Peyer's patch (tissue), 4 donors: ENCODE measurements around the gene MAGI2. TPM values are rescaled to one million over a fixed set of nuclear protein-coding genes. Genes with fewer than 3 reads are reported as not detected.

Experiments
- DNase-seq, 3 donors: peaks; one replicate each; pipeline ENCODE4 v3.0.0-alpha.2; 2017 to 2019
- H3K27ac ChIP-seq, 4 donors: fragments of 200-600 bp; sonication (generic); one replicate each; pipeline ENCODE4 v1.5.1; 2016 to 2019
- H3K27me3 ChIP-seq, 2 donors: fragments of 200-600 bp; sonication (generic); one replicate each; pipeline ENCODE4 v1.5.1; 2019
- H3K36me3 ChIP-seq, 3 donors: fragments of 200-600 bp; sonication (generic); one replicate each; pipeline ENCODE4 v1.5.1; 2016 to 2019
- H3K4me1 ChIP-seq, 4 donors: fragments of 200-600 bp; sonication (generic); one replicate each; pipeline ENCODE4 v1.5.1; 2016 to 2019
- H3K4me3 ChIP-seq, 4 donors: fragments of 200-600 bp; sonication (generic); 1 replicate in 3 of 4; 2 replicates in 1 of 4; pipeline ENCODE4 v1.5.1; 2016 to 2019; ENCODE audit warnings: mild to moderate bottlenecking in 1 of 4
- H3K9me3 ChIP-seq, 4 donors: fragments of 200-600 bp; sonication (generic); one replicate each; pipeline ENCODE4 v1.5.1; 2016 to 2019; ENCODE audit warnings: mild to moderate bottlenecking in 1 of 4
- CTCF ChIP-seq, 6 experiments: fragments of 450-650 bp in 4 of 6; fragments of 200-600 bp in 2 of 6; sonication (generic) in 1 of 6; IDR thresholded peaks; one replicate each; pipeline ENCODE4 v1.5.1; 2017 to 2019; ENCODE audit warnings: antibody characterized with exemption in 6 of 6, mild to moderate bottlenecking in 3 of 6, moderate library complexity in 1 of 6
- POLR2A ChIP-seq, 2 donors: fragments of 450-650 bp; IDR thresholded peaks; one replicate each; pipeline ENCODE4 v1.5.1; 2017; ENCODE audit warnings: antibody characterized with exemption in 2 of 2, mild to moderate bottlenecking in 2 of 2, moderate library complexity in 2 of 2
- total RNA-seq, 4 donors: library from RNA; depleted of rRNA; stranded (reverse); fragments of >200 nt; gene quantifications; one replicate each; pipeline ENCODE4 v1.1.0, GENCODE V29; 2016

MAGI2 gene
- total RNA-seq, 4 donors from 2014 or later = 1.6 to 12.4 (median 2.8) TPM

- TF ChIP-seq CTCF (IDR thresholded peaks at IDR 0.05) (no peak), POLR2A (IDR thresholded peaks at IDR 0.05) (no peak)
- no peaks in the 10 kb centered on the region for H3K27me3 ChIP-seq
Measured at GRCh38 chr7:79455173-79455790, 1.8 kb upstream of the MAGI2 start.

GRCh38 chr7:79454361-79454960, 994 bp upstream of the MAGI2 start:
- Histone ChIP-seq H3K27ac (peak overlapping the region; percentile 66 to 93 (median 80)), H3K36me3 (no peaks in the 10 kb centered on the region), H3K4me1 (no peaks in the 10 kb centered on the region), H3K27me3 (no peaks in the 10 kb centered on the region), H3K4me3 (peak overlapping the region; percentile 38 to 64 (median 54)), H3K9me3 (no peaks in the 10 kb centered on the region)
- TF ChIP-seq CTCF (IDR thresholded peaks at IDR 0.05) (no peak), POLR2A (IDR thresholded peaks at IDR 0.05) (no peak)
- peak in 2 of 3 donors; percentile 46 for DNase-seq

More at GRCh38 chr7:79455173-79455790, 1.8 kb upstream of the MAGI2 start:
- Histone ChIP-seq H3K4me3 (peak overlapping the region in 1 of 4 donors; percentile 63), H3K27ac (no peak overlapping the region), H3K36me3 (no peaks in the 10 kb centered on the region), H3K4me1 (no peaks in the 10 kb centered on the region), H3K9me3 (no peaks in the 10 kb centered on the region)
- DNase-seq = no peak

- peak overlapping the region; percentile 66 to 93 (median 80) for H3K27ac ChIP-seq
- no peak for DNase-seq
- H3K9me3 ChIP-seq = no peaks in the 10 kb centered on the region
- TF ChIP-seq POLR2A (IDR thresholded peaks at IDR 0.05) (no peak), CTCF (IDR thresholded peaks at IDR 0.05) (no peak)
- H3K4me3 ChIP-seq = peak overlapping the region; percentile 38 to 64 (median 54)
- no peaks in the 10 kb centered on the region for H3K4me1 ChIP-seq
- H3K27me3 ChIP-seq = no peaks in the 10 kb centered on the region
- no peaks in the 10 kb centered on the region for H3K36me3 ChIP-seq
Measured at GRCh38 chr7:79453266-79453557, 255 bp downstream of the MAGI2 start.

- peak in 2 of 3 donors; percentile 44 to 49 for DNase-seq
- Histone ChIP-seq H3K27me3 (no peaks in the 10 kb centered on the region), H3K4me3 (peak overlapping the region; percentile 38 to 64 (median 54))
Measured at GRCh38 chr7:79452495-79453265, 787 bp downstream of the MAGI2 start.

GRCh38 chr7:79452032-79452494, 1.4 kb downstream of the MAGI2 start:
- Histone ChIP-seq H3K27me3 (no peaks in the 10 kb centered on the region), H3K27ac (peak overlapping the region; percentile 66 to 93 (median 80)), H3K4me1 (no peaks in the 10 kb centered on the region), H3K36me3 (no peaks in the 10 kb centered on the region), H3K4me3 (peak overlapping the region; percentile 38 to 64 (median 54)), H3K9me3 (no peaks in the 10 kb centered on the region)
- peak; percentile 23 to 75 (median 64) for DNase-seq
- TF ChIP-seq POLR2A (IDR thresholded peaks at IDR 0.05) (no peak), CTCF (IDR thresholded peaks at IDR 0.05) (no peak)

More at GRCh38 chr7:79452495-79453265, 787 bp downstream of the MAGI2 start:
- Histone ChIP-seq H3K36me3 (no peaks in the 10 kb centered on the region), H3K9me3 (no peaks in the 10 kb centered on the region), H3K27ac (peak overlapping the region; percentile 66 to 93 (median 80)), H3K4me1 (no peaks in the 10 kb centered on the region)
- TF ChIP-seq CTCF (IDR thresholded peaks at IDR 0.05) = no peak
- no peak for TF ChIP-seq POLR2A (IDR thresholded peaks at IDR 0.05)
